ENCODE measurements around the gene BRK1.
"Not testable (repeated sequence)": the region's sequence is repeated elsewhere in the genome, so short reads cannot be mapped to it uniquely, and the experiment has no call there.

BRK1 gene
- total RNA-seq = 50.1 to 63.5 reads per million in 2 donors

DNA sequence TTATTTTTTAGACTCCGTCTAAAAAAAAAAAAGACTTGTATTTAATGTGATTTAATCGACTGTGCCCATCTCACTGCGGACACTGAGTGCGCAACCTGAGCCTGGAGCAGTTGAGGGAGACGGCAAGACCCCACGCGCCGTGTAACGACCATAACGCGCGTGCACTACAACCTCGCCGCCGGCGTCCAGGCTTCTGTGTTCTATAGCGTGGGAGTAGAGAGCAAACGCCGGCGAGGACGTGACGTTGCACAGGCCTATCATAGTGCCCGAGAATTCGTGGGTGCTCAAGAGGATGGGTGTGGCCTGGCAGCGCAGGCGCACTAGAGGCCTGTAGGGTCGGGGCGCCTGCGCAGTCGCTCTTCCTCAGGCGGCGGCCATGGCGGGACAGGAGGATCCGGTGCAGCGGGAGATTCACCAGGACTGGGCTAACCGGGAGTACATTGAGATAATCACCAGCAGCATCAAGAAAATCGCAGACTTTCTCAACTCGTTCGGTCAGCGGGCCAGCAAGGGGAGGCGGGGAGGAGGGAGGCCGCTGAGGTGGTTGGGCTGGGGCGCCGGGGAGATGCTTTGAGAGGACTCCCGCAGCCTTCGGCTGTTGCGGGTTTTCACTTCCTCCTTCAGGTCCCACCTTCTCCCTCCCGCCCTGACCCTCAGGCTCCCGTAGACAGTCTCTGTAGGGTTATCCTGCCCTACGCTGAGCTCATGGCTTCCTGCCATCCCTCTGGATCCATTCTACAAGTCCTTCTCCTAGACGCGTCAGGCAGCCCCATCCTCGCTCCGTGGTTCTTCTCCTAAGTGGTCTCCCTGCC is at the start of gene BRK1:
BRK1 (plus strand) TSS at position 350 of the 812 bp plus-strand sequence; CDS start at position 377, 27 bp downstream.
- DNase-seq = peak; percentile 82

DNA sequence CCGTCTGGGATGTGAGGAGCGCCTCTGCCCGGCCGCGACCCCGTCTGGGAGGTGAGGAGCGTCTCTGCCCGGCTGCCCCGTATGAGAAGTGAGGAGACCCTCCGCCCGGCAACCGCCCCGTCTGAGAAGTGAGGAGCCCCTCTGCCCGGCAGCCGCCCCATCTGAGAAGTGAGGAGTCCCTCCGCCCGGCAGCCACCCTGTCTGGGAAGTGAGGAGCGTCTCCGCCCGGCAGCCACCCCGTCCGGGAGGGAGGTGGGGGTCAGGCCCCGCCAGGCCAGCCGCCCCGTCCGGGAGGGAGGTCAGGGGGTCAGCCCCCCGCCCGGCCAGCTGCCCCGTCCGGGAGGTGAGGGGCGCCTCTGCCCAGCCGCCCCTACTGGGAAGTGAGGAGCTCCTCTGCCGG is 45.4 kb upstream of the BRK1 start:
- DNase-seq = not testable (repeated sequence)

DNA sequence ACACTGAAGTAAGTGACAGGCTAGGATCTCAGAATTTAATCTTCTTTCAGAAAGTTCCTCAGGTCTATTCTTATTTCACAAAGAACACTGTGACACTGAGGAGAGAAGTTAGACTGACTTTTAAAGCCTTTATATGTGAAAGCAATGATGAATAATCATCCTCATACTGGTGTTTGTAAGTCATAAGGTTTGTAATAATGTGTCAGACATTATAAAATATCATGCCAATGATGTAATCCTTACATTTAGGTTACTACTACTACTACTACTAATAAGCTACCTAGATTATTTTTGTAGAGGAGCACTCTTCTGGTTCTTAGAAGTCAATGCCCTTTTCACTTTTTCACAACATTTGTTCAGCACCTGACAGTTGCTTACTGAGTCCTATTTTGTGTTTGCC is 40.8 kb upstream of the BRK1 start:
- no peak for DNase-seq

DNA sequence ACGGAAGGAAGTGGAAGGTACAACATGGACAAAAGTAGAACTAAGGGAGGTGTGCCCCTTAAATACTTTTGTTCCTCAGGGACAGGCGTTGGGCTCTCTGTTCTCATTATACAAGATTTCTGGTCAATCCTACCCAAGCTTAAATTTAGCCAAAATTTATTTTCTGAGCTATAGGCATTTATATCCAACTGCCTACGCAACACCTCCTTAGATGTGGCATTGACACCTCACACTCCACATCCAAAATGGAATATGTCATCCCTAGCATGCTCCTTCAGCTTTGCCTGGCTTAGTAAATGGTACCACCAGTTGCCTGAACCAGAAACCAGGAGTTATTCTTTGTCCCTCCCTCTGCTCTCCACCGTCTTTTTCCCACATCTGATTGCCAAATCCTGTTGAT is 33.6 kb upstream of the BRK1 start:
- DNase-seq = no peak

DNA sequence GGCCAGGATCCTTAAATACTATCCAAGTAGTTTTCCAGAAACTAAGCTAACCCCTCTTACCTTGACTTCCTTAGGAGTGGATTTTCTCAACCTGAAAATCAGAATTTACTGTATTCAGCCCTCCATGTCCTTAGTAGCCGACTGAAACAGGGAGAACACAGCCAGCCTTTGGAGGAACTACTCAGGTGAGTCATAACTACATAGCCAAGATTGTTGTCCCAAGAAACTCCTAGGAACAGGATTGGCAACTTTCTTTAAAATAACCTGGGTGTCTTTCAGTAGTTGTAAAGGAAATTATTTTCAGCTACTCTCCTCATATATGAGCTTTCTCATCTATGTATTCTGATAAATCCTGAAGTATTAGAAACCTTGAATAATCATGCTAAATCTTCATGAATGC is 29.7 kb upstream of the BRK1 start:
- DNase-seq = no peak

DNA sequence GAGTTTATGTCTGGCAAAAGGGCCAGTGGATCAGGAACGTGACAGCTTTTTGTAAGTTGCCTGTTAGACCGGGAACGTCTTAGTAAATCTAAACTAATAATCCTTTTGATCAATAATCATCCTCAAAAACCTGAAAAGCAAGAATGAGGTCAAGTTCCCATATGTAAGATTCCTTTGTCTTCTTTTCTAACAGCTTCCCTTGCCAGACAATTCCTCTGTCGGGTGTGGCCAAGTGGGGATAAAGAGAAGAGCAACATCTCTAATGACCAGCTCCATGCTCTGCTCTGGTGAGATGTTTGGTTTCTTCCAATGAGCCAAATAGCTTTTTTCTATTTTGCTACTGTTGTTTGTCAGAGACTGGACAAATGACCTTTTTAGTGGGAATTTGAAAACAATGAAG is 27.2 kb upstream of the BRK1 start:
- DNase-seq = no peak

DNA sequence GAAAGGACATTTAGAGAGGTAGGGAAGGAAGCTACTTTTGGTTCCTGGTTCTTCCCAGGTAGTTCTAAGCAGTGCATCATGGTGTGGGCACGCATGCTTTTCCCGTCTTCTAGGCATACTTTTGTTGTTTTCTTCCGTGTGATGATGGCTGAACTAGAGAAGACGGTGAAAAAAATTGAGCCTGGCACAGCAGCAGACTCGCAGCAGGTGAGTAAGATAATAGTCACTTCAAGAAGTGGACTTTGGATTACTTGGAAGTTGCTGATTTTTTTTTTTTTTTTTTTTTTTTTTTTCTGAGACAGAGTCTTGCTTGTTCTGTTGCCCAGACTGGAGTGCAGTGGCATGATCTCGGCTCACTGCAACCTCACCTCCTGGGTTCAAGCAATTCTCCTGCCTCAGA is 25.3 kb upstream of the BRK1 start:
- no peak for DNase-seq

DNA sequence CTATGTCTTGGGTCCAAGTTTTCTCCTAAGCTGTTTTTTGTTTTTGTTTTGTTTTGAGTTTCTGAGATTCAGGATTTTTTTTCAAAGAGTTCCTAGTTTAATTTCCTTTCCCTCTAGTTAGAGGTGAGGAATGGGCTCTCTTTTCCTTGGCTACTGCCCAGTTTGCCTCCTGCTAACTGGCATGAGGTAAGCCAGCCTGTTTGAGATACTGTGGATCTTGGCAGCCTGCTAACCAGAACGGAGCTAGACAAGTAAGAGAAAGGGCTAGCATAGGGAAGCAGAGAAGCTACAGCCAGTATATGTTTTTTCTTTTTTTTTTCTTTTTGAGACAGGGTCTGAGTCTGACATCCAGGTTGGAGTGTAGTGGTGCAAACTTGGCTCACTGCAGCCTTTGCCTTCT is 24.7 kb upstream of the BRK1 start:
- not testable (repeated sequence) for DNase-seq

DNA sequence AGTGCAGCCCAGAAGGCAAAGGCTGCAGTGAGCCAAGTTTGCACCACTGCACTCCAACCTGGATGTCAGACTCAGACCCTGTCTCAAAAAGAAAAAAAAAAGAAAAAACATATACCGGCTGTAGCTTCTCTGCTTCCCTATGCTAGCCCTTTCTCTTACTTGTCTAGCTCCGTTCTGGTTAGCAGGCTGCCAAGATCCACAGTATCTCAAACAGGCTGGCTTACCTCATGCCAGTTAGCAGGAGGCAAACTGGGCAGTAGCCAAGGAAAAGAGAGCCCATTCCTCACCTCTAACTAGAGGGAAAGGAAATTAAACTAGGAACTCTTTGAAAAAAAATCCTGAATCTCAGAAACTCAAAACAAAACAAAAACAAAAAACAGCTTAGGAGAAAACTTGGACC is 24.1 kb upstream of the BRK1 start:
- DNase-seq = not testable (repeated sequence)

DNA sequence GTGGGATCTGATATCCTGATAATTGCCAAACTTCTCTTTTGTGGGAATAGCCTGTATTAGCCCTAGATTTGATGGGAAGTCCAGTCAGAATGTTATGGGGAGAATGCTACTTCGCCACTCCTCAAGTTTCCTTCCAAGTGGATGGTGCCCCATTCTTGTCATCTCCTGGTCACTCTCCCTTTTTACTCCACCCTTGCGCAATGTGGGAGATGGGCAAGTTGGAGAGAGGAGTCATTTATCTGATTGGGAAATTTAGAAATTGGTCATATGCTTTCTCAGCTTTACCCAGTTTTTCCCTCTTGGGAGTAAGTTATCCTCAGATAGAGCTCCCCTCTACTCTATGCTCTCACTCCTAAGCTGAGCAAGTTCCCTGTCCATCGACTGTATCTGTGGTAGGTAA is 21.8 kb upstream of the BRK1 start:
- no peak for DNase-seq

DNA sequence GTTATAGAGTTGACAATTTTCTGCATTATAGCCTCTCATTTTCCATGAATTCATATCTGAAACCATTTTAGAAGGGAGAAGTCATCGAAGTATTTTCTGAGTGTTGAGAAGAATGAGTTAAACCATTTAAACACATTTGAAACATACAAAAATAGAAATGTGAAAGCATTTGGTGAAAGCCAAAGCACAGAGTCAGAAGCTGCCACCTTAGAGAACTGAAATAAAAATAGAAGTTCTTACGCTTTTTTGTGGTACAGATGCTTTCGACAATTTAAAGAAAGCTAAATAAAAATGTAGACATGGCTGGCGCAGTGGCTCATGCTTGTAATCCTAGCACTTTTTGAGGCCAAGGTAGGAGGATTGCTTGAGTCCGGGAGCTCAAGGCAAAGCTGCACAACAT is 16.4 kb upstream of the BRK1 start:
- no peak for DNase-seq

DNA sequence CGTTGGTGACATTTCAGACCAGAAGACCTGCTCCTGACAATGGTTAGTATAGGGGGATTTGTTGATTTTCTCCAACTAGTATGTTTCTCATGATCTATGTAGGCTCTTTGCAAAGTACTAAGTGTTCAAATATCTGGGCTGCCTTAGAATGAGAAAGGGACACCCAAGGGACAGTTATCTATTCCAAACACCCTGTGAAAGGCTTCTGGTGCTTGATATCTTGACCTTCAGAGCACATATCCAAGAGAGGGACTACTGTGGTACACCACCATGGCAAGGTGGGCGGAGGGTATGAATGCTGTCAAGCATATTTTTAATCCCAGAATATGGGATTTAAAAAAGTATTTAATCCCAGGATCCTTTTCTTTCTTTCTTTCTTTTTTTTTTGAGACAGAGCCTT is 8.6 kb upstream of the BRK1 start:
- no peak for DNase-seq

DNA sequence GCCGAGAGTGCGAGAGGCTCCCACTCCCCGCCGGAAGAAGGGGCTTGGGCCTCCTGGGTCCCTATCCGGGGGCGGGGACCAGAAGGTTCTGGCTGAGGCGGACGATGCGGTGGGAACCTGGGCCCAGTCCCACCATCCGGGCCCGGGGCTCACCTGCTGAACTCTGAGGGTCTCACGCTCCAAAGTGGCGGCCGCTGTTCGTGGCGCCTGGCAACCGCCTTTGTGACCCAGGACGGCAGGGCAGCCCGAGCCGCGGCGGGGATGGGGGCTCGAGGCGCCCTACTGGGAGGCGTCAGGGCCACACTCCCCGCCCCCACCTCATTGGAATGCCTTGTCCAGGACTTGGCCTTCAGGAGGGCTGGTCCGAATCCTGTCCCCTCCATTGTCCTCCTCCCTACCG is 7.4 kb upstream of the BRK1 start, which contains the start of gene FANCD2OS:
FANCD2OS (minus strand) TSS at position 165 of the 400 bp plus-strand sequence. CDS start 3,481 bp downstream, outside the sequence.
- DNase-seq = no peak

DNA sequence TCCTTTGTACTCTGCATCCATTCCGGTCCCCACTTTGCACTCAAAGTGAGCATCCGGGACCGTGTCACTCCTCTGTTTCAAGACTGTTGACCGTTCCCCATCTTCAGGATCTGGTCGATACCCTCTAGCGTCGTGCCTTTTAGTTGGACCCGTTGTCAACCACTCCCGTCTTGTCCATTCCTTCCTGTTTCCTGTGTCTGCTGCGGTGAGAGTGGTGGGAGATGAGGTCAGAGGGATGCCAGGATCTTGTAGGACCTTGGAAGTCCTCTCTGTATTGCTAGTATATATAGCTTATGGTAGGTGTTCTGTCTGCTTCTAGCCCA is 624 bp downstream of the BRK1 start:
- DNase-seq = no peak

DNA sequence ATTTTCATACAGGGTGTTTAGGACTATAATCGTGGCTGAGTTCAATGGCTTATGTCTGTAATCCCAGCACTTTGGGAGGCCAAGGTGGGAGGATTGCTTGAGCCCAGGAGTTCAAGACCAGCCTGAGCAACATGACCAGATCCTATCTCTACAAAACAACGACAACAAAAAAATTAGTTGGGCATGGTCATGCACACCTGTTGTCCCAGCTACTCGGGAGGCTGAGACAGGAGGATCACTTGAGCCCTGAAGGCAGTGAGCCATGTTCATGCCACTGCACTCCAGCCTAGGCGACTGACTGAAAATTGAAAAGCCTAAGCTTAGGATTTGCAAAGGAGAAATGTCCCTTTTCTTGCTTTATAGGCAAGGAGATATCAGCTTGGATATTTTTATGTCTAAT is 1.5 kb downstream of the BRK1 start:
- DNase-seq = no peak

DNA sequence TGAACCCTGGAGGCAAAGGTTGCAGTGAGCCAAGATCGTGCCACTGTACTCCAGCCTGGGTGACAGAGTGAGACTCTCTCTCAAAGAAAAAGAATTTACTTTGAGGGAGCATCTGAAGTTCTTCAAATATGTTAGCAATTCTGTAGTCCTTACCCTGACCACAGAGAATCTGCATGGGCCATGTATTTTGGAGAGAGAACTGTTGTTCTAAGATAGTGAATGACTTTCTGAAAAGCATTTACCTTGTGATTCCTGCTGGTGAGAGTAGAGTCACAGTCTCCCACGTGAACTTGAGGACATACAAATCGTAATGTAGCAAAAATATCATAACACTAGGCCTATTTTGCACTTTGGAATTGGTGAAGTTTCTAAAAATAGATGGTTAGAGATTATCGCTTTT is 3.9 kb downstream of the BRK1 start:
- no peak for DNase-seq

DNA sequence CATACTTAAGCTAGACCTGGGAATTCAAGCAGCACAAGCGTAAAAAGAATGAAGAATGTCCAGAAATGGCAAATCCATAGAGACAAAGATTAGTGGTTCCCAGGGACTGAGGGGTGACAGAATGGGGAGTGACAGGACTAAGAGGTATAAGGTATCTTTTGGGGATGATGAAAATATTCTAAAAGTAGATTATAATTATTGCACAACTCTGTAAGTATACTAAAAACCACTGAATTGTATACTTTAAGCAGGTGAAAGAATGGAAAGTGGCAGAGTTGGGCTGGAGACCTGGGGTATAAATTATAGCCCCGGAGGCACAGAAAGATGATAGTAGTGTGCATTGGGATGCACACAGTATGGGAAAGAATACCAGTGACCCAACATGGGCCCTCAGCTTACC is 5.6 kb downstream of the BRK1 start:
- DNase-seq = no peak

DNA sequence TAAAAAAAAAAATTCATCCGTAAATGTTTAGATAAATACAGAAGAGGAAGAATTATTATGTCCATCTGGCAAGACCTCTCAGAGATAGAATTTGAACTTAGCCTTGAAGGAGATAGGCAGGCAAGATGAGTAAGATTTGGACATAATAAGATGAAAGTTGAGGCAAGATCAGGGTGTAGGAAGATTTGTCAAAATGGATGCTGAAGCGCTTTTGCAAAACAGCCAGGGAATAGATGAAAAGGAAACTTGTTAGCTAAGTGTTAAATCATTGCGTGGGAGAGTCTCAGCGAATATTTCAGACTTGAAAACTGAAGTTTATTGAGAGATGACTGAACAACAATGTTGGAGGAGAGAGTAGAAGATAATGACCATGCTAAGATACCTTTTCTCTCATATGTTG is 7.2 kb downstream of the BRK1 start:
- no peak for DNase-seq

DNA sequence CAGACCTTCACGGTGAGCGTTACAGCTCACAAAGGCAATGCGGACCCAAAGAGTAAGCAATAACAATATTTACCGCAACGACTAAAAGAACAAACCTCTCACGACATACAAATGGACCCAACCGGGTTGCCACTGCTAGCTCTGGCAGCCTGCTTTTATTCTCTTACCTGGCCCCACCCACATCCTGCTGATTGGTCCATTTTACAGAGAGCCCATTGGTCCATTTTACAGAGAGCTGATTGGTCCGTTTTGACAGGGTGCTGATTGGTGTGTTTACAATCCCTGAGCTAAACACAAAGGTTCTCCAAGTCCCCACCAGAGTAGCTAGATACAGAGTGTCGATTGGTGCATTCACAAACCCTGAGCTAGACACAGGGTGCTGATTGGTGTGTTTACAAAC is 20.4 kb downstream of the BRK1 start:
- not testable (repeated sequence) for DNase-seq

DNA sequence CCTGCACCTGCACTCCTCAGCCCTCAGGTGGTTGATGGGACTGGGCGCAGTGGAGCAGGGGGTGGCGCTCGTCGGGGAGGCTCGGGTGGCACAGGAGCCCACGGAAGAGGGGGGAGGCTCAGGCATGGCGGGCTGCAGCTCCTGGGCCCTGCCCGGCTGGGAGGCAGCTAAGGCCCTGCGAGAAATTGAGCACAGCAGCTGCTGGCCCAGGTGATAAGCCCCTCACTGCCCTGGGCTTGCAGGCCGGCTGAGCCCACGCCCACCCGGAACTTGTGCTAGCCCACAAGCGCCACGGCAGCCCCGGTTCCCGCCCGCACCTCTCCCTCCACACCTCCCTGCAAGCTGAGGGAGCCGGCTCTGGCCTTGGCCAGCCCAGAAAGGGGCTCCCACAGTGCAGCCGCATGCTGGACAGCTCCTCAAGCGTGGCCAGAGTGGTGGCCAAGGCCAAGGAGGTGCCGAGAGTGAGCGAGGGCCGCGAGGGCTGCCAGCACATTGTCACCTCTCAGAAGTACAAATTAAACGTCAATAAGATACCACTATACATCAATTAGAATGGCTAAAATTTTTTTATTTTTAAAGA is 21.0 kb downstream of the BRK1 start:
- DNase-seq = no peak

DNA sequence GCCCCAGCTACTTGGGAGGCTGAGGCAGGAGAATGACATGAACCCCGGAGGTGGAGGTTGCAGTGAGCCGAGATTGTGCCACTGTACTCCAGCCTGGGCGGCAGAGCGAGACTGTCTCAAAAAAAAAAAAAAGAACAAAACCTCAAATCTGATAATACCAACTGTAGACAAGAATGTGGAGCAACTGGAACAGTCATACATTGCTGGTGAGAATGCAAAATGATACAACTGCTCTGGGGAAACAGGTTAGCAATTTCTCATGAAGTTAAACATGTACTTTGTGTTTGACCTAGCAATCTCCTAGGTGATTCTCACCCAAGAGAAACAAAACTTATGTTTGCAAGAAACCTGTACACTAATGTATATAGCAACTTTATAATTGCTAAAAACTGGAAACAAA is 21.7 kb downstream of the BRK1 start:
- no peak for DNase-seq

DNA sequence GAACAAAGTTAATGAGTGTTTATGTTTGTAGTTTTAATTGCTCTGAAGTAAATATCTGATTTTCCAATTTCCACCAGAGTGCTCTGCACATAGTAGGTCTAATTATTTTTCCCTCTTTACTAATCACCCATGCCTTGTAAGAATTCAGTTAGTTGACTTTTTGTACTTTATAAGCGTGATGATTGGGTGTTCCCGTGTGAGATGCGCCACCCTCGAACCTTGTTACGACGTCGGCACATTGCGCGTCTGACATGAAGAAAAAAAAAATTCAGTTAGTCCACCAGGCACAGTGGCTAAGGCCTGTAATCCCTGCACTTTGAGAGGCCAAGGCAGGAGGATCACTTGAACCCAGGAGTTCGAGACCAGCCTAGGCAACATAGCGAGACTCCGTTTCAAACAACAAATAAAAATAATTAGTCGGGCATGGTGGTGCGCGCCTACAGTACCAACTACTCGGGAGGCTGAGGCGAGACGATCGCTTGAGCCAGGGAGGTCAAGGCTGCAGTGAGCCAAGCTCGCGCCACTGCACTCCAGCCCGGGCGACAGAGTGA is 25.6 kb downstream of the BRK1 start:
- DNase-seq = no peak

DNA sequence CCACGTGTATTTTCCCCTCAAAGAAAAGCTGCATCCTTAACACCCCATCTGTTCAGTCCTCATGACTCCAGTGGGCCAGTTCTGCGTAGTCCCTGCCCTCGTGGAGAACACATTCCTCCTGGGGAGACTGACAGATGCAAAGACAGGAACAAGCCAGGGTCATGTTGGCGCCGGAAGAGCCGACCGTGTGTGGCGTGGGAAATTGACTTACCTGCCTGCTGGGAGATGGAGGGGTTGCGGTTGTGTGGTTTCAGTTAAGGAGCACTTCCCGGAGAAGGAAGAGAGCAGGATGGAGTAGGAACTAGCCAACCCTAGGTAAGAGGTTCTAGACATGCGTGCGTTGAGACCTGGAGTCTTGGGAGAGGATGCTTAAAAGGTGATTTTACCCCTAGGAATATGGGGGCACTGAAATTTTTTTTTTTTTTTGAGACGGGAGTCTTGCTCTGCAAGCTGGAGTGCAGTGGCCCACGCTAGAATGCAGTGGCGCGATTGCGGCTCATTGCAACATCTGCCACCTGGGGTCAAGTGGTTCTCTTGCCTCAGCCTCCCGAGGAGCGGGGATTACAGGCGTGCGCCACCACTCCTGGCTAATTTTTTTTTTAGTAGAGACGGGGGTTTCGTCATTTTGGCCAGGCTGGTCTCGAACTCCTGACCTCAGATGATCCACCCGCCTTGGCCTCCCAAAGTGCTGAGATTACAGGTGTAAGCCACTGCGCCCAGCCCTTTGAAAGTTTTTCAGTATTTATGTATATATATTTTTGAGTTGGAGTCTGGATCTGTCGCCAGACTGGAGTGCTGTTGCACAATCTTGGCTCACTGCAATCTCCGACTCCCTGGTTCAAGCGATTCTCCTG is 27.5 kb downstream of the BRK1 start:
- DNase-seq = no peak

Measured in activated gamma-delta T cell (primary cell).